Sigmoid colon (tissue), 3 donors: ENCODE results near the gene DIAPH2.

ENCODE experiments used
- POLR2A ChIP-seq, 2 donors: fragments of 450-650 bp; IDR thresholded peaks; one replicate each; pipeline ENCODE4 v1.6.1; 2016; ENCODE audit warnings: antibody characterized with exemption in 2 of 2, mild to moderate bottlenecking in 2 of 2, moderate library complexity in 2 of 2
- TF ChIP-seq, protein P1 (sequence below), 4 experiments: fragments of 450-650 bp in 3 of 4; fragments of 200-600 bp in 1 of 4; IDR thresholded peaks; one replicate each; pipeline ENCODE4 v1.5.1; 2016 to 2019; ENCODE audit warnings: antibody characterized with exemption in 4 of 4, mild to moderate bottlenecking in 3 of 4, moderate library complexity in 2 of 4

- no peak for TF ChIP-seq POLR2A (IDR thresholded peaks at IDR 0.05)
- TF ChIP-seq, protein P1, sequence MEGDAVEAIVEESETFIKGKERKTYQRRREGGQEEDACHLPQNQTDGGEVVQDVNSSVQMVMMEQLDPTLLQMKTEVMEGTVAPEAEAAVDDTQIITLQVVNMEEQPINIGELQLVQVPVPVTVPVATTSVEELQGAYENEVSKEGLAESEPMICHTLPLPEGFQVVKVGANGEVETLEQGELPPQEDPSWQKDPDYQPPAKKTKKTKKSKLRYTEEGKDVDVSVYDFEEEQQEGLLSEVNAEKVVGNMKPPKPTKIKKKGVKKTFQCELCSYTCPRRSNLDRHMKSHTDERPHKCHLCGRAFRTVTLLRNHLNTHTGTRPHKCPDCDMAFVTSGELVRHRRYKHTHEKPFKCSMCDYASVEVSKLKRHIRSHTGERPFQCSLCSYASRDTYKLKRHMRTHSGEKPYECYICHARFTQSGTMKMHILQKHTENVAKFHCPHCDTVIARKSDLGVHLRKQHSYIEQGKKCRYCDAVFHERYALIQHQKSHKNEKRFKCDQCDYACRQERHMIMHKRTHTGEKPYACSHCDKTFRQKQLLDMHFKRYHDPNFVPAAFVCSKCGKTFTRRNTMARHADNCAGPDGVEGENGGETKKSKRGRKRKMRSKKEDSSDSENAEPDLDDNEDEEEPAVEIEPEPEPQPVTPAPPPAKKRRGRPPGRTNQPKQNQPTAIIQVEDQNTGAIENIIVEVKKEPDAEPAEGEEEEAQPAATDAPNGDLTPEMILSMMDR (IDR thresholded peaks at IDR 0.05): no peak
Measured at GRCh38 chrX:97021680-97022079, 337.0 kb downstream of the DIAPH2 start.
